Caki2 (cell line): ENCODE results near the gene DNAJC11. TPM values are rescaled to one million over a fixed set of nuclear protein-coding genes. Genes with fewer than 3 reads are reported as not detected.

Source experiments
- DNase-seq: peaks from one replicate; pipeline ENCODE4 v3.0.0-alpha.2; 2015; ENCODE audit warnings: low read depth
- in situ Hi-C: cut with HindIII; loops from 2 replicates; pipeline ENCODE4 v1.10.0; 2016; ENCODE audit warnings: low sequenced_read_pairs, low pct_unique_long_range_greater_than_20kb, mixed read lengths
- total RNA-seq: library from RNA; depleted of rRNA; stranded (reverse); fragments of >200 nt; shearing (Covaris generic); gene quantifications from 2 replicates; pipeline ENCODE4 v1.2.3, GENCODE V29; 2014; ENCODE audit warnings: low replicate concordance; rRNA removed

Gene DNAJC11
- total RNA-seq, 1 experiment from 2014 or later, result 36.9 TPM

- in situ Hi-C loops, result no loop called here
- no peak for DNase-seq
Measured at GRCh38 chr1:6593810-6594209, 107.8 kb downstream of the DNAJC11 start.

GRCh38 chr1:6592865-6593593, 108.6 kb downstream of the DNAJC11 start:
- no peak for DNase-seq
- in situ Hi-C loops, result no loop called here

- in situ Hi-C loops, result no loop called here
- DNase-seq, result no peak
Measured at GRCh38 chr1:6592441-6592840, 109.2 kb downstream of the DNAJC11 start.

GRCh38 chr1:6591644-6592043, 110.0 kb downstream of the DNAJC11 start:
- in situ Hi-C loops, result no loop called here
- no peak for DNase-seq

GRCh38 chr1:6591222-6591621, 110.4 kb downstream of the DNAJC11 start:
- in situ Hi-C loops, result no loop called here
- DNase-seq, result no peak

GRCh38 chr1:6590046-6590445, 111.6 kb downstream of the DNAJC11 start:
- no peak for DNase-seq
- in situ Hi-C loops, result no loop called here

- in situ Hi-C loops, result no loop called here
- no peak for DNase-seq
Measured at GRCh38 chr1:6588893-6589520, 112.6 kb downstream of the DNAJC11 start.

- in situ Hi-C loops, result no loop called here
- no peak for DNase-seq
Measured at GRCh38 chr1:6588128-6588892, 113.3 kb downstream of the DNAJC11 start.

GRCh38 chr1:6587261-6588005, 114.2 kb downstream of the DNAJC11 start:
- in situ Hi-C loops, result no loop called here
- no peak for DNase-seq

GRCh38 chr1:6586404-6586816, 115.2 kb downstream of the DNAJC11 start:
- in situ Hi-C loops, result no loop called here
- DNase-seq, result no peak

- no peak for DNase-seq
- in situ Hi-C loops, result no loop called here
Measured at GRCh38 chr1:6585841-6586240, 115.8 kb downstream of the DNAJC11 start.

- DNase-seq, result no peak
- in situ Hi-C loops, result no loop called here
Measured at GRCh38 chr1:6585081-6585722, 116.4 kb downstream of the DNAJC11 start.

Other genes with a start within 250 kb of the DNAJC11 start
- 1.8 and 4.3 TPM in 2 replicates for gene TNFRSF25, start 235.6 kb downstream of the DNAJC11 start, total RNA-seq
- gene PLEKHG5, start 210.1 kb downstream of the DNAJC11 start, total RNA-seq, result 3.3 and 4.9 TPM in 2 replicates
- 11.2 and 25.5 TPM in 2 replicates for gene NOL9, start 147.3 kb downstream of the DNAJC11 start, total RNA-seq
- not detected in 2 replicates for gene TAS1R1, start 146.5 kb downstream of the DNAJC11 start, total RNA-seq
- gene ZBTB48, start 121.8 kb downstream of the DNAJC11 start, total RNA-seq, result 12.0 and 36.7 TPM in 2 replicates
- gene KLHL21, start 98.9 kb downstream of the DNAJC11 start, total RNA-seq, result 36.3 and 38.2 TPM in 2 replicates
- 11.0 and 12.6 TPM in 2 replicates for gene PHF13, start 88.1 kb downstream of the DNAJC11 start, total RNA-seq
- 32.9 and 44.6 TPM in 2 replicates for gene THAP3, start 76.9 kb downstream of the DNAJC11 start, total RNA-seq
- 102 and 152 TPM in 2 replicates for gene CAMTA1, start 83.6 kb upstream of the DNAJC11 start, total RNA-seq